Stimulated activated naive CD8-positive, alpha-beta T cell treated with anti-CD3 and anti-CD28 coated beads, Interleukin-15, Interleukin-2, amounts not matched to agents 100 U/mL and 50 U/mL, for 24 hours (primary cell): ENCODE results near the gene TNRC6B.
"Not testable (repeated sequence)": the region's sequence is repeated elsewhere in the genome, so short reads cannot be mapped to it uniquely, and the experiment has no call there.

Experiments
- ATAC-seq: fragments of 150-1000 bp; cut with Tn5 transposase; one replicate; pipeline ENCODE4 v1.10.0; 2021
- DNase-seq: peaks from one replicate; pipeline ENCODE4 v3.0.0; 2021

The TNRC6B gene, protein sequence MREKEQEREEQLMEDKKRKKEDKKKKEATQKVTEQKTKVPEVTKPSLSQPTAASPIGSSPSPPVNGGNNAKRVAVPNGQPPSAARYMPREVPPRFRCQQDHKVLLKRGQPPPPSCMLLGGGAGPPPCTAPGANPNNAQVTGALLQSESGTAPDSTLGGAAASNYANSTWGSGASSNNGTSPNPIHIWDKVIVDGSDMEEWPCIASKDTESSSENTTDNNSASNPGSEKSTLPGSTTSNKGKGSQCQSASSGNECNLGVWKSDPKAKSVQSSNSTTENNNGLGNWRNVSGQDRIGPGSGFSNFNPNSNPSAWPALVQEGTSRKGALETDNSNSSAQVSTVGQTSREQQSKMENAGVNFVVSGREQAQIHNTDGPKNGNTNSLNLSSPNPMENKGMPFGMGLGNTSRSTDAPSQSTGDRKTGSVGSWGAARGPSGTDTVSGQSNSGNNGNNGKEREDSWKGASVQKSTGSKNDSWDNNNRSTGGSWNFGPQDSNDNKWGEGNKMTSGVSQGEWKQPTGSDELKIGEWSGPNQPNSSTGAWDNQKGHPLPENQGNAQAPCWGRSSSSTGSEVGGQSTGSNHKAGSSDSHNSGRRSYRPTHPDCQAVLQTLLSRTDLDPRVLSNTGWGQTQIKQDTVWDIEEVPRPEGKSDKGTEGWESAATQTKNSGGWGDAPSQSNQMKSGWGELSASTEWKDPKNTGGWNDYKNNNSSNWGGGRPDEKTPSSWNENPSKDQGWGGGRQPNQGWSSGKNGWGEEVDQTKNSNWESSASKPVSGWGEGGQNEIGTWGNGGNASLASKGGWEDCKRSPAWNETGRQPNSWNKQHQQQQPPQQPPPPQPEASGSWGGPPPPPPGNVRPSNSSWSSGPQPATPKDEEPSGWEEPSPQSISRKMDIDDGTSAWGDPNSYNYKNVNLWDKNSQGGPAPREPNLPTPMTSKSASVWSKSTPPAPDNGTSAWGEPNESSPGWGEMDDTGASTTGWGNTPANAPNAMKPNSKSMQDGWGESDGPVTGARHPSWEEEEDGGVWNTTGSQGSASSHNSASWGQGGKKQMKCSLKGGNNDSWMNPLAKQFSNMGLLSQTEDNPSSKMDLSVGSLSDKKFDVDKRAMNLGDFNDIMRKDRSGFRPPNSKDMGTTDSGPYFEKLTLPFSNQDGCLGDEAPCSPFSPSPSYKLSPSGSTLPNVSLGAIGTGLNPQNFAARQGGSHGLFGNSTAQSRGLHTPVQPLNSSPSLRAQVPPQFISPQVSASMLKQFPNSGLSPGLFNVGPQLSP (N-terminal part only)

GRCh38 chr22:40177738-40178416 is at the start of gene TNRC6B:
TNRC6B (plus strand) TSS chr22:40177925; CDS start chr22:40178136, 211 bp downstream.
- ATAC-seq (peak; percentile 86), DNase-seq (peak; percentile 66)

DNA sequence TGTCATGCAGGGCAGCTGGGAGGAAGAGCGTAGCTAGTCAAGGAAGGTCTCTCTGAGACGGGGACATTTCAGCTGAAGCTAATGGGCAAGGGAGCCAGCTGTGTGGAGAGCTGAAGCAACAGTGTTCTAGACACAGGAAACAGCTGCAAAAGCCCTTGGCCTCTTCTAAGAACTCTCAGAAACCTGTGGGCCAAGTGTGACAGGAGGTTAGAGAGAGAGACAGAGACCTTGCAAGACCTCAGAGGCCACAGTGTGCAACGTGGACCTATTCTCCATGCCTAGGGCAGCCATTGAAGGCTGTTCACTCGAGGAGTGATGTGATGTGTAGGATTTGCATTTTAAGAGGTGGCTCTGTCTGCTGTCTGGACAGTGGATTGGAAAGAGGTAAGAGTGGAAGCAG is 48.7 kb upstream of the TNRC6B start:
- peak; percentile 78 for ATAC-seq
- DNase-seq = peak; percentile 22

DNA sequence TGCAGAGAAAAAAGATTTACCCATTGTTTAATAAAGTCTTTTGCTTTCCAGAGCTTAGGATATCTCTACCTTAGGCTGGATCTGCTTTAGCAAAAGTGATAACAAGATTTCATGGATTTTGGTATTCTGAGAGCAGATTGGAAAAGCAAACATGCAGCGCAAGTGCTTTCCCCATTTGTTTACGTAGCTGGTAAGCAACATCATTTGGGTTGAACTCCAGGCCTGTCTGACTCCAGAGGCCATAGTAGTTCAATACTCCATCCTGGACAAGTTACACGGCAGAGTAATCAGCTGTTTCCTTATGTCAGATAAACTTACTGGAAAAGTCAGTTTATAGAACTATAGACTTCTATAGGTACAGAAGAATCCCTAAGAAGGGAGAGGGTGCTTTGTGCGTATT is 40.6 kb upstream of the TNRC6B start:
- no peak for ATAC-seq
- no peak for DNase-seq

DNA sequence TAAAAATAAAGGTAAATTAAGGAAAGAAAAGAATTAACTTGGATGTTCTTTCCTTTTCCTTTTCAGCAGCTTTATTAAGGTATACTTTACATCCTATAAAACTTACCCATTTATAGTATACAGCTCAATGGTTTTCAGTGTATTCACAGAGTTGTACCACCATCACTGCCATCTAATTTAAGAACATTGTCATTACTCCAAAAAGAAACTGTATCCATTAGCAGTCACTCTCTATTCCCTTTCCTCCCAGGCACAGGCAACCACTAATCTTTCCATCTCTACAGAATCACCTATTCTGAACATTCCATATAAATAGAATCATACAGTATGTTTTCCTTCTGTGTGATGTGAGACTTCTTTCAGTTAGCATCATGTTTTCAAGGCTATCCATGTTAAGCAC is 38.9 kb upstream of the TNRC6B start:
- DNase-seq = no peak
- ATAC-seq = no peak

GRCh38 chr22:40147388-40148176 is 30.1 kb upstream of the TNRC6B start:
- DNase-seq (no peak), ATAC-seq (no peak)

DNA sequence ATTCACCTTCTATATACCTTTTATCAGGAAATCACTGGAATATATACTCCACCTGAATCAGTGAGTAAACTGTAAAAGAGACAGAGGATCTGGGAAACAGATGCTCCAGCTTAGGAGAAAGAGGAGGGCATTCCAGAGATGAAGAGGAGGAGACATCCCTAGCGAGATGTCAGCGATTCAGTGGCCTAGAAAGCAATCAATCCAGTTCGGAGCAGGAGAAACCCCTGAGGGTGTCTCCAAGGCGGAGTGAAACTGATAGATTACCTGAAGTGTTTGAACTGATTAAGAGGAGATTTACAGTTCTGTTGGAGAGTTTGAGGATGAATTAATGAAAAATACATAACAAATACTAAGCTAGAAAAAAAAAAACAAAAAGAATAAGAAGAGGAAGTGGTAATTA is 24.5 kb upstream of the TNRC6B start:
- no peak for ATAC-seq
- no peak for DNase-seq

- ATAC-seq (no peak), DNase-seq (no peak)
Measured at GRCh38 chr22:40153705-40154104, 24.0 kb upstream of the TNRC6B start.

GRCh38 chr22:40156001-40156516 is 21.7 kb upstream of the TNRC6B start:
- peak; percentile 49 for ATAC-seq
- DNase-seq = no peak

DNA sequence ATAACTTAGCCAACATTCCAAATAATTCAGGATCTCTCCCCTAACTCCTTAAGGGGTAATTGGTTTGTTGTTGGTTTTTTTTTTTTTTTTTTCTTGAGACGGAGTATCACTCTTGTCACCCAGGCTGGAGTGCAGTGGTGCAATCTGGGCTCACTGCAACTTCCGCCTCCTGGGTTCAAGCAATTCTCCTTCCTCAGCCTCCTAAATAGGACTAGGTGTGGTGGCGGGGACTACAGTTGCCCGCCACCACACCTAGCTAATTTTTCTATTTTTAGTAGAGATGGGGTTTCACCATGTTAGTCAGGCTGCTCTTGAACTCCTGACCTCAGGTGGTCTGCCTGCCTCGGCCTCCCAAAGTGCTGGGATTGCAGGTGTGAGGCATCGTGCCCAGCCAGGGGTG is 21.0 kb upstream of the TNRC6B start:
- ATAC-seq, DNase-seq: not testable (repeated sequence)

GRCh38 chr22:40157330-40157945 is 20.3 kb upstream of the TNRC6B start:
- DNase-seq (no peak), ATAC-seq (no peak)

DNA sequence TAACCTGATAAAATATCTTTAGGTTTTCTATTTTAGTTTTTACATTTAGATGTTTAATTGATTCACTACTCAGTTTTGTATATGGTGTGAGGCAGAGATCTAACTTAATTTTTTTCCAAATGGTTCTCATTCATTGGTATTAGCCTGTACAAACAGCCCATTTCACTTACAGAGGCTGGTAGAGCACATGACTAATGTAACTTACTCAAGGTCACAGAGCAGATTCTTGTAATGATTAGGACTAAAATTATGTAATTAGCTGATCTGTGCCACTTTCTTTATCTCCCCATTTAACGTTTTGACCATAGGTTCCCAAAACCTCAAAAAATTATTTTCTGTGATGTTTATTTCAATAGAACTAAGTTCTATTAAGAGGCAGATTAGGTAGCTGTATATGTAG is 16.5 kb upstream of the TNRC6B start:
- ATAC-seq = no peak
- no peak for DNase-seq

GRCh38 chr22:40165537-40165936 is 12.2 kb upstream of the TNRC6B start:
- ATAC-seq, DNase-seq: not testable (repeated sequence)

DNA sequence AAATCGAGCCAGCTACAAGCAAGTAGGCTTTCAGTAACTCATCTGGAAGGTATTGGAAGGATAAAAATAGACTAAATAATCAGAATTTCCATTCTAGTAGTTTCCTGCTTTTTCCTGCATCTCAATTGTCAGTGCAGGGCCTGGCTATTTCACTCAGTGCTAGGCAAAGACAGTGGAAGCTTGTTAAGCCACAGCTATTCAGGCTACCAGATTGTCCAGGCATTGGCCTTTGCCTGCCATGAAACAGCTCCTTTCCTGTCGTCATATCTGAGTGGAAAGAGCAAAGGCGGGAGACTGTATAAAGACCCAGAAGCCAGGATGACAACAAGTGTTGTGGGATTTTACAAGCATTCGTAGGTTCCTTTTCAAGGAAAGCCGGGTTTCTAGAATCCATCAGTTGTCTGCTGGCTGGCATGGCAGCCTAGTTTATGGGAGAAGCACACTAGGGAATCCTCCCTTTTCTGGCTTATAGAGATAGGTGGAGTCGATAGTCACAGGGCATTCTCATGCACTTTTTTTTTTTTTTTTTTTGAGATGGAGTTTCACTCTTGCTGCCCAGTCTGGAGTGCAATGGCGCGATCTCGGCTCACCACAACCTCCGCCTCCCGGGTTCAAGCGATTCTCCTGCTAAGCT is 2.0 kb upstream of the TNRC6B start:
- DNase-seq (no peak), ATAC-seq (no peak)

GRCh38 chr22:40176921-40177737 is 596 bp upstream of the TNRC6B start:
- peak; percentile 69 for ATAC-seq
- DNase-seq = peak; percentile 76

DNA sequence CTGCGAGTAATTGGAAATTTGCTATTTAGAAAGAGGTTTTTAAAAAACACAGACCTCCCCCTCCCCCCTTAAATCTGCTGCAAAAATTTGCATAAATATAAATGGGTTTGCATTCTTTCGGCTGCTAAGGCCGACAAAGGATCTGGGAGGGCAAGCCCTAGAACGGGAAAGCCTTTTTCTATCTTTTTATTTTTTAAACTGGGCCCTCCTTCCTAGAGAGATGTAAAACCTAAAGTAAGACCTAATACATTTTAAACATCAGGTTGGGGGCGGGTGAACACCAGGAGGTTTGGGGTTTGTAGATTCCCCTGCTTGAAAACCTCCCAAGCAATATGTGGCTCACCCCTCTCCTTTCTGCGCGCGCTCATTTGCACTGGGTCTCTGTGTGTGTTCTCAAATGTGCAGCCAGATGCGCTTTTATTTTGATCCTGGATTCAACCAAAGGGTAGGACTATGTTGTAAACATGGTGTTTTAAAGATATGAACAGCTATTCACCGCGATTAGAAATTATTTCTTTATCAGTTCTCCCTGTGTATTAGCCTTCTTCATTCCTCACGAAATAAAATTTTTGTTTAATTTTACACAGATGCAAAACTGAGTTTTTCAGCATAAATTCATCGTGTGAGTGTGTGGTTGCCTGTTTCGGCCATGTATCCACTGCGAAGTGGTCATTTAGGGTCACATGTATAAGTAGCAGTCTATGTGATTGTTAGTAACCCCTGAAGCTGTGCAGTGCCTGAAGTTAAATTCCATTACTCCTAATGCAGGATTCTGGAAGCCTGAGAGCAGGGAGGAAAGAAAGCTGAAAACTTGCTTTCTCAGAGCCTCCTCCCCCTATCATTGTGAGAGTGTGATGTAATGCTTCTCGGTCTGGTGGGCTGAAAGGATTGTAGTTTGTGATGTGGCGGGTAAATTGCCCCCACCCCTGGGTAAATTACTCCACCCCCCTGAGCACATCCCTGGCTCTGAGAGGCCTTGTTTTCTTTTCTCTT is 988 bp downstream of the TNRC6B start:
- DNase-seq (peak; percentile 47), ATAC-seq (no peak)

DNA sequence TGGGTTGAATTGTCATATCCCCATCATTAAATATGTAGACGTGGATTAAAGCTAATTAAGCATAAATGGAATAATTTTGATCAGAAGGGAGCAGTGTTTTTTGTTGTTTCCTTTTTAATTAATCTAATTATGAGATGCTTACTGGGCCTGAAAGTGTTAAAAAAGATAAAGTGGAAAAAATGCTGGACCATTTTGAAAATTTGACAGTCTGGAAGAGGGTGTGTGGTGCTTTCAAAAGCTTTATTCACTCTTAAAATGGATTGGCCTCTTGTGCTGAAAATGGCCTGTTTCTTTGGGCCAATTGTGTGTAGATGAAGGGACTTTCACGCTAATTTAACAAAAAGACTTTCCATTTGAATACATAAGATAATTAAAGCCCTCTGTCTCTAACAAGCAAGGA is 1.8 kb downstream of the TNRC6B start:
- no peak for ATAC-seq
- no peak for DNase-seq

GRCh38 chr22:40180403-40180802 is 2.7 kb downstream of the TNRC6B start:
- no peak for DNase-seq

GRCh38 chr22:40181323-40181722 is 3.6 kb downstream of the TNRC6B start:
- no peak for ATAC-seq
- no peak for DNase-seq

More at GRCh38 chr22:40180403-40180802, 2.7 kb downstream of the TNRC6B start:
- ATAC-seq = no peak
